Activated T-helper 17 cell treated with anti-CD3 and anti-CD28 coated beads, Interleukin-2, amount 50 U/mL, for 72 hours (primary cell): ENCODE results near the gene LKAAEAR1. TPM values are rescaled to one million over a fixed set of nuclear protein-coding genes. Genes with fewer than 3 reads are reported as not detected.
A peak's percentile ranks its signal among the peaks of the same experiment; 100 is the strongest.

Experiments
- ATAC-seq: fragments of 150-1000 bp; cut with Tn5 transposase; replicated peaks from 2 replicates; pipeline ENCODE4 v1.10.0; 2021; ENCODE audit warnings: mild to moderate bottlenecking, moderate library complexity
- H3K27ac Mint-ChIP-seq: one replicate; pipeline ENCODE4 v1.8.0; 2022; ENCODE audit warnings: mixed read lengths
- H3K27me3 Mint-ChIP-seq: one replicate; pipeline ENCODE4 v1.8.0; 2022; ENCODE audit warnings: mixed read lengths
- H3K36me3 Mint-ChIP-seq: one replicate; pipeline ENCODE4 v1.8.0; 2022; ENCODE audit warnings: low read depth, mild to moderate bottlenecking, mixed read lengths
- H3K4me1 Mint-ChIP-seq: one replicate; pipeline ENCODE4 v1.8.0; 2022; ENCODE audit warnings: mixed read lengths
- H3K4me3 Mint-ChIP-seq: one replicate; pipeline ENCODE4 v1.8.0; 2022; ENCODE audit warnings: mild to moderate bottlenecking, mixed read lengths
- H3K9me3 Mint-ChIP-seq: one replicate; pipeline ENCODE4 v1.8.0; 2022; ENCODE audit warnings: mixed read lengths
- total RNA-seq, 2 donors: library from RNA; stranded (reverse); gene quantifications; one replicate each; pipeline ENCODE4 v1.2.3, GENCODE V29; 2022

The LKAAEAR1 gene
- total RNA-seq, 2 donors from 2014 or later = 0.71 TPM; not detected in 1

GRCh38 chr20:64063389-64064144 is 20.6 kb downstream of the LKAAEAR1 start:
- peak; percentile 30 for ATAC-seq
- Mint-ChIP-seq H3K9me3 (no peaks in the 10 kb centered on the region), H3K4me1 (peaks cover 32% of the 10 kb centered on the region), H3K4me3 (peak overlapping the region; percentile 89), H3K27me3 (no peaks in the 10 kb centered on the region), H3K36me3 (peaks cover 5% of the 10 kb centered on the region), H3K27ac (peak overlapping the region; percentile 89)

- peaks cover 26% of the 10 kb centered on the region for H3K4me1 Mint-ChIP-seq
- ATAC-seq = peak; percentile 83
- H3K36me3 Mint-ChIP-seq = peaks cover 9% of the 10 kb centered on the region
- H3K4me3 Mint-ChIP-seq = peak within 1 kb of the TSS; percentile 89
- peak within 1 kb of the TSS; percentile 89 for H3K27ac Mint-ChIP-seq
- no peaks in the 10 kb centered on the region for H3K9me3 Mint-ChIP-seq
- no peaks in the 10 kb centered on the region for H3K27me3 Mint-ChIP-seq
Observed at GRCh38 chr20:64062596-64063388, 21.4 kb downstream of the LKAAEAR1 start, which contains the start of gene TCEA2. TSS of gene TCEA2 (plus strand) at chr20:64063198. CDS start at chr20:64063313, 115 bp downstream.

- ATAC-seq = no peak
- Mint-ChIP-seq H3K9me3 (no peaks in the 10 kb centered on the region), H3K27me3 (no peaks in the 10 kb centered on the region), H3K27ac (no peak overlapping the region), H3K4me3 (peak overlapping the region; percentile 89), H3K36me3 (peaks cover 9% of the 10 kb centered on the region), H3K4me1 (peaks cover 25% of the 10 kb centered on the region)
Observed at GRCh38 chr20:64062276-64062595, 22.0 kb downstream of the LKAAEAR1 start.

GRCh38 chr20:64058536-64058935 is 25.7 kb downstream of the LKAAEAR1 start:
- Mint-ChIP-seq H3K27me3 (peaks cover 2% of the 10 kb centered on the region), H3K9me3 (no peaks in the 10 kb centered on the region), H3K4me1 (peaks cover under 1% of the 10 kb centered on the region), H3K27ac (peak overlapping the region; percentile 51), H3K4me3 (peak overlapping the region; percentile 83), H3K36me3 (peaks cover 5% of the 10 kb centered on the region)
- ATAC-seq = peak; percentile 20

- H3K4me1 Mint-ChIP-seq = peaks cover 4% of the 10 kb centered on the region
- peak overlapping the region; percentile 83 for H3K4me3 Mint-ChIP-seq
- H3K27ac Mint-ChIP-seq = peak overlapping the region; percentile 76
- H3K36me3 Mint-ChIP-seq = peaks cover 5% of the 10 kb centered on the region
- no peaks in the 10 kb centered on the region for H3K9me3 Mint-ChIP-seq
- peak; percentile 79 for ATAC-seq
- H3K27me3 Mint-ChIP-seq = peaks cover 8% of the 10 kb centered on the region
Observed at GRCh38 chr20:64057628-64058498, 26.3 kb downstream of the LKAAEAR1 start.

- Mint-ChIP-seq H3K27ac (peak overlapping the region; percentile 76), H3K4me3 (peak overlapping the region; percentile 83)
Observed at GRCh38 chr20:64056889-64057627, 27.1 kb downstream of the LKAAEAR1 start.

GRCh38 chr20:64056639-64056888 is 27.6 kb downstream of the LKAAEAR1 start:
- H3K9me3 Mint-ChIP-seq = no peaks in the 10 kb centered on the region
- no peak for ATAC-seq
- H3K4me1 Mint-ChIP-seq = peaks cover 4% of the 10 kb centered on the region
- H3K27me3 Mint-ChIP-seq = peaks cover 8% of the 10 kb centered on the region
- peaks cover 5% of the 10 kb centered on the region for H3K36me3 Mint-ChIP-seq
- no peak overlapping the region for H3K27ac Mint-ChIP-seq
- peak overlapping the region; percentile 83 for H3K4me3 Mint-ChIP-seq

More at GRCh38 chr20:64056889-64057627, 27.1 kb downstream of the LKAAEAR1 start:
- ATAC-seq = peak; percentile 69
- Mint-ChIP-seq H3K9me3 (no peaks in the 10 kb centered on the region), H3K27me3 (peaks cover 8% of the 10 kb centered on the region), H3K36me3 (peaks cover 5% of the 10 kb centered on the region), H3K4me1 (peaks cover 4% of the 10 kb centered on the region)

- Mint-ChIP-seq H3K36me3 (peaks cover 5% of the 10 kb centered on the region), H3K9me3 (no peaks in the 10 kb centered on the region), H3K4me1 (peaks cover 4% of the 10 kb centered on the region), H3K27me3 (peaks cover 8% of the 10 kb centered on the region), H3K4me3 (no peak overlapping the region), H3K27ac (no peak overlapping the region)
- no peak for ATAC-seq
Observed at GRCh38 chr20:64055893-64056638, 28.1 kb downstream of the LKAAEAR1 start.

- ATAC-seq = no peak
- Mint-ChIP-seq H3K27me3 (peaks cover 11% of the 10 kb centered on the region), H3K36me3 (peaks cover 5% of the 10 kb centered on the region), H3K9me3 (no peaks in the 10 kb centered on the region), H3K4me3 (peak overlapping the region; percentile 14), H3K4me1 (peaks cover 4% of the 10 kb centered on the region), H3K27ac (no peak overlapping the region)
Observed at GRCh38 chr20:64055396-64055892, 28.8 kb downstream of the LKAAEAR1 start.

- H3K36me3 Mint-ChIP-seq = peaks cover 5% of the 10 kb centered on the region
- ATAC-seq = no peak
- H3K4me3 Mint-ChIP-seq = no peak overlapping the region
- peaks cover 11% of the 10 kb centered on the region for H3K27me3 Mint-ChIP-seq
- H3K27ac Mint-ChIP-seq = no peak overlapping the region
- peaks cover 4% of the 10 kb centered on the region for H3K4me1 Mint-ChIP-seq
- no peaks in the 10 kb centered on the region for H3K9me3 Mint-ChIP-seq
Observed at GRCh38 chr20:64053841-64054661, 30.1 kb downstream of the LKAAEAR1 start.

- Mint-ChIP-seq H3K27ac (no peak overlapping the region), H3K36me3 (peaks cover under 1% of the 10 kb centered on the region), H3K9me3 (no peaks in the 10 kb centered on the region), H3K27me3 (peaks cover 11% of the 10 kb centered on the region), H3K4me1 (peaks cover 4% of the 10 kb centered on the region), H3K4me3 (no peak overlapping the region)
- ATAC-seq = no peak
Observed at GRCh38 chr20:64052987-64053840, 31.0 kb downstream of the LKAAEAR1 start.

GRCh38 chr20:64052326-64052722 is 31.9 kb downstream of the LKAAEAR1 start:
- H3K9me3 Mint-ChIP-seq = no peaks in the 10 kb centered on the region
- peaks cover 4% of the 10 kb centered on the region for H3K4me1 Mint-ChIP-seq
- peaks cover 16% of the 10 kb centered on the region for H3K27me3 Mint-ChIP-seq
- no peaks in the 10 kb centered on the region for H3K36me3 Mint-ChIP-seq
- H3K4me3 Mint-ChIP-seq = no peak overlapping the region
- H3K27ac Mint-ChIP-seq = no peak overlapping the region
- no peak for ATAC-seq
